ENCODE data around the gene NSRP1. TPM values are rescaled to one million over a fixed set of nuclear protein-coding genes. Genes with fewer than 3 reads are reported as not detected.
"Not testable (repeated sequence)": the region's sequence is repeated elsewhere in the genome, so short reads cannot be mapped to it uniquely, and the experiment has no call there.

Gene NSRP1
- total and polyA plus RNA-seq, 4 donors = 22.3 to 33.5 (median 23.8) TPM

GRCh38 chr17:30134551-30134950 is 17.9 kb downstream of the NSRP1 start:
- no peak overlapping the region for H3K27ac ChIP-seq (ENCODE audit: low read depth in 1 of 2, low read length in 1 of 2)
- H3K36me3 ChIP-seq (ENCODE audit: control insufficient read depth in 4 of 4, insufficient read depth in 4 of 4, low read length in 4 of 4) = peaks cover 3 to 14% (median 8%) of the 10 kb centered on the region in 4 donors
- no peaks in the 10 kb centered on the region for H3K27me3 ChIP-seq (ENCODE audit: control insufficient read depth in 3 of 3, insufficient read depth in 3 of 3, low read length in 2 of 3)
- H3K9me3 ChIP-seq (ENCODE audit: control insufficient read depth in 4 of 4, insufficient read depth in 3 of 4, low read length in 3 of 4) = no peaks in the 10 kb centered on the region
- TF ChIP-seq CTCF (IDR thresholded peaks at IDR 0.05; ENCODE audit: control extremely low read depth, extremely low read depth) = no peak
- H3K9ac ChIP-seq (ENCODE audit: insufficient read depth in 1 of 2, low read length in 2 of 2) = no peak overlapping the region
- ATAC-seq (ENCODE audit: insufficient read depth, low FRiP score) = no peak
- no peak overlapping the region for H3K4me3 ChIP-seq
- peaks cover 0 to 6% (median 0%) of the 10 kb centered on the region in 5 donors for H3K4me1 ChIP-seq (ENCODE audit: control insufficient read depth in 5 of 5, insufficient read depth in 5 of 5, low read length in 5 of 5)
- no peak for DNase-seq

GRCh38 chr17:30137158-30137557 is 20.5 kb downstream of the NSRP1 start:
- no peak for DNase-seq
- 92 to 99% methylated on average over 3 of the region's 3 CpGs for WGBS, 2 donors
- H3K9ac ChIP-seq (ENCODE audit: insufficient read depth in 1 of 2, low read length in 2 of 2) = no peak overlapping the region

GRCh38 chr17:30147860-30148259 is 31.2 kb downstream of the NSRP1 start:
- not testable (repeated sequence) for H3K27me3 ChIP-seq (ENCODE audit: control insufficient read depth in 3 of 3, insufficient read depth in 3 of 3, low read length in 2 of 3); ATAC-seq (ENCODE audit: insufficient read depth, low FRiP score); DNase-seq; H3K4me1 ChIP-seq (ENCODE audit: control insufficient read depth in 5 of 5, insufficient read depth in 5 of 5, low read length in 5 of 5); H3K4me3 ChIP-seq; H3K36me3 ChIP-seq (ENCODE audit: control insufficient read depth in 4 of 4, insufficient read depth in 4 of 4, low read length in 4 of 4); H3K9ac ChIP-seq (ENCODE audit: insufficient read depth in 1 of 2, low read length in 2 of 2); H3K27ac ChIP-seq (ENCODE audit: low read depth in 1 of 2, low read length in 1 of 2); H3K9me3 ChIP-seq (ENCODE audit: control insufficient read depth in 4 of 4, insufficient read depth in 3 of 4, low read length in 3 of 4)
- WGBS, 2 donors = 93 to 94% methylated on average over 6 of the region's 6 CpGs

More at GRCh38 chr17:30137158-30137557, 20.5 kb downstream of the NSRP1 start:
- H3K27ac ChIP-seq (ENCODE audit: low read depth in 1 of 2, low read length in 1 of 2) = no peak overlapping the region
- H3K27me3 ChIP-seq (ENCODE audit: control insufficient read depth in 3 of 3, insufficient read depth in 3 of 3, low read length in 2 of 3) = no peaks in the 10 kb centered on the region
- no peak overlapping the region for H3K4me3 ChIP-seq
- no peaks in the 10 kb centered on the region for H3K9me3 ChIP-seq (ENCODE audit: control insufficient read depth in 4 of 4, insufficient read depth in 3 of 4, low read length in 3 of 4)
- peaks cover 3 to 13% (median 9%) of the 10 kb centered on the region in 4 donors for H3K36me3 ChIP-seq (ENCODE audit: control insufficient read depth in 4 of 4, insufficient read depth in 4 of 4, low read length in 4 of 4)
- no peak for TF ChIP-seq CTCF (IDR thresholded peaks at IDR 0.05; ENCODE audit: control extremely low read depth, extremely low read depth)
- no peak for ATAC-seq (ENCODE audit: insufficient read depth, low FRiP score)
- peaks cover 0 to 6% (median 0%) of the 10 kb centered on the region in 5 donors for H3K4me1 ChIP-seq (ENCODE audit: control insufficient read depth in 5 of 5, insufficient read depth in 5 of 5, low read length in 5 of 5)

- DNase-seq = no peak
- H3K9me3 ChIP-seq (ENCODE audit: control insufficient read depth in 4 of 4, insufficient read depth in 3 of 4, low read length in 3 of 4) = no peaks in the 10 kb centered on the region
- no peak overlapping the region for H3K9ac ChIP-seq (ENCODE audit: insufficient read depth in 1 of 2, low read length in 2 of 2)
- H3K36me3 ChIP-seq (ENCODE audit: control insufficient read depth in 4 of 4, insufficient read depth in 4 of 4, low read length in 4 of 4) = peaks cover under 1 to 3% (median 2%) of the 10 kb centered on the region in 4 donors
- WGBS, 2 donors = 100% methylated on average over 1 of the region's 1 CpG
- no peak for ATAC-seq (ENCODE audit: insufficient read depth, low FRiP score)
- H3K4me3 ChIP-seq = no peak overlapping the region
- no peak for TF ChIP-seq CTCF (IDR thresholded peaks at IDR 0.05; ENCODE audit: control extremely low read depth, extremely low read depth)
- peaks cover 0 to 2% (median 0%) of the 10 kb centered on the region in 5 donors for H3K4me1 ChIP-seq (ENCODE audit: control insufficient read depth in 5 of 5, insufficient read depth in 5 of 5, low read length in 5 of 5)
- H3K27me3 ChIP-seq (ENCODE audit: control insufficient read depth in 3 of 3, insufficient read depth in 3 of 3, low read length in 2 of 3) = no peaks in the 10 kb centered on the region
- H3K27ac ChIP-seq (ENCODE audit: low read depth in 1 of 2, low read length in 1 of 2) = no peak overlapping the region
Measured at GRCh38 chr17:30148376-30148775, 31.8 kb downstream of the NSRP1 start.
